Measurements from ENCODE around the gene CST4.
"Not testable (repeated sequence)": the region's sequence is repeated elsewhere in the genome, so short reads cannot be mapped to it uniquely, and the experiment has no call there.

Gene CST4

DNA sequence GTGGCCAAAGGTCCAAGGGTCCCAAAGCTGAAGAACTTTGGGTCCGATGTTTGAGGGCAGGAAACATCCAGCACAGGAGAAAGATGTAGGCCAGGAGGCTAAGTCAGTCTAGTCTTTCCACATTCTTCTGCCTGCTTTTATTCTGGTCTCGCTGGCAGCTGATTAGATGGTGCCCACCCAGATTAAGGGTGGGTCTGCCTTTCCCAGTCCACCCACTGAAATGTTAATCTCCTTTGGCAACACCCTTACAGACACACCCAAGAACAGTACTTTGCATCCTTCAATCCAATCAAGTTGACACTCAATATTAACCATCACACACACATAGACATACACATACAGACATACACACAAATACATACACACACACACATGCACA, 29.2 kb downstream of the CST4 start:
- DNase-seq: not testable (repeated sequence)

DNA sequence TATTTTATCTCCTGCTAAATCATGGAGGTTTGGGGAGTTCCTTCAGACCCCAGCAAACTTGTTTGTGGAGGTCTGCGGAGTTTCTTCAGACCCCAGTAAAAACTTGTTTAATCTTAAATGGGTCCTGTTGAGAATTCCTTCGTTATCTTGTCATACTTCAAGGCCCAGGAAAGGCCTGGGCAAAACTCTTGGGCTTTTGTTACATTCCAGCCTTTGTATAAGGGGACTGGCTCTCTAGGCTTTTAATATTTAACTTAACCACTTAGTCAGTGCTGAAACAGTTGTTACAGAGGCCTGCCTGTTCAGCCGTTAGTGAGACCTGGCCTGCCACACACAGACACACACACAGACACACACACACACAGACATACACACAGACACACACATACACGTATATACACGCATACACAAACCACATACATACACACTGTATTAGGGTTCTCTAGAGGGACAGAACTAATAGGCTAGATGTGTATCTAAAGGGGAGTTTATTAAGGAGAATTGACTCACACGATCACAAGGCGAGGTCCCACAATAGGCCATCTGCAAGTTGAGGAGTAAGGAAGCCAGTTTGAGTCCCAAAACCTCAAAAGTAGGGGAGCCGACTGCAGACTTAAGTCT, 29.7 kb downstream of the CST4 start:
- DNase-seq: no peak

GRCh38 chr20:23658336-23658735, 30.5 kb downstream of the CST4 start:
- DNase-seq: no peak

- DNase-seq: no peak
Observed at GRCh38 chr20:23657202-23657601, 31.6 kb downstream of the CST4 start.

GRCh38 chr20:23656372-23656771, 32.5 kb downstream of the CST4 start:
- no peak for DNase-seq

- DNase-seq: no peak
Observed at GRCh38 chr20:23655491-23656211, 33.2 kb downstream of the CST4 start.

- no peak for DNase-seq
Observed at GRCh38 chr20:23654717-23655116, 34.1 kb downstream of the CST4 start.

DNA sequence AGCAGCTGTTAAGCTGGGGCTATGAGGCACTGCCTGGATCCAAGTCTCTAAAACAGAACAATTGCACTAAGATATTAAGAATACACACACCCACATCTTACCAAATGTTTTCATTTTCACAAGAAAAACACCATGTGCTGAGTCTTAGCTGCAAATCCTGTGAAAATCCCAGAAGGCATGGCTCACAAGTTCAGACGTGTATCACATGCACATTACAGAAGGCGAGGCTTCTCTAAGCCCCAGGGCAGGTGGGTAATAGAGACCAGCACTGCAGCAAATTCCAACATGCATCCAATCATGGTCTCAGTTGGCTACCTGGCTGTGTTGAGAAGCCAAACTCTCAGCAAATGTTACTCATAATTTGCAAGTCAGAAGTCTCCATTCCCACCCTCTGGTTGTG, 34.8 kb downstream of the CST4 start:
- DNase-seq: no peak

- DNase-seq: no peak
Observed at GRCh38 chr20:23653400-23653938, 35.4 kb downstream of the CST4 start.

GRCh38 chr20:23652926-23653325, 35.9 kb downstream of the CST4 start:
- DNase-seq: no peak

- DNase-seq: no peak
Observed at GRCh38 chr20:23652371-23652770, 36.5 kb downstream of the CST4 start.

GRCh38 chr20:23651117-23651516, 37.7 kb downstream of the CST4 start:
- DNase-seq: no peak

DNA sequence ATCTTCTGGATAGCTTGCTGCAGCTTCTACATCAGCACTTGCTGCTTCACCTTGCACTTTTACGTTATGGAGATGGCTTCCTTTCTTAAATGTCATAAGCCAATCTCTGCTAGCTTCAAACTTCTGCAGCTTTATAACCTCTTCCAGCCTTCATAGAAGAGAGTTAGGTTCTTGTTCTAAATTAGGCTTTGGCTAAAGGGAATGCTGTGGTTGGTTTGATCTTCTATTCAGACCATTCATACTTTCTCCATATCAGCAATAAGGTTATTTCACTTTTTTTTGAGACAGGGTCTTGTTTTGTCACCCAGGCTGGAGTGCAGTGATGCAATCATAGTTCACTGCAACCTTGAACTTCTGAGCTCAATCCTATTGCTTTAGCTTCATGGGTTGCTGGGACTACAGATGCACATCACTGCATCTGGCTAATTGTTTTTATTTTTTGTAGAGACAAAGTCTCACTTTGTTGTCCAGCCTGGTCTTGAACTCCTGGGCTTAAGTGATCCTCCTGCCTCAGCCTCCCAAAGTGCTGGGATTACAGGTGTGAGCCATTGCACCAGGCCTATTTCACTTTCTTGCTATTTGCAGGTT, 38.9 kb downstream of the CST4 start:
- no peak for DNase-seq

DNA sequence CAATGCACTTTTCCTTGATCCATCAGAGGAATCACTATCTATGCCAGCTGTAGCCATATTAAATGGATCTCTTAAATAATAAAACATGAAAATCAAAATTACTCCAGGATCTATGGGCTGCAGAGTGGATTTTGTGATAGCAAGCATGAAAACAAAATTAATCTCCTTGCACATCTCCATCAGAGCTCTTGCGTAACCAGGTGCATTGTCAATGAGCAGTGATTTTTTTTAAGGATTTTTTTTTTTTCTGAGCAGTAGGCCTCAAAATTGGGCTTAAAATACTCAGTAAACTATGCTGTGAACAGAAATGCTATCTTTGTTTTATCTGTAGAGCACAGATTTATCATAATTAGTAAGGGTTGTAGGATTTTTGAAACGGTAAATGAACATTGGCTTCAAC, 39.6 kb downstream of the CST4 start:
- DNase-seq: no peak

GRCh38 chr20:23647346-23647745, 41.5 kb downstream of the CST4 start:
- no peak for DNase-seq

DNA sequence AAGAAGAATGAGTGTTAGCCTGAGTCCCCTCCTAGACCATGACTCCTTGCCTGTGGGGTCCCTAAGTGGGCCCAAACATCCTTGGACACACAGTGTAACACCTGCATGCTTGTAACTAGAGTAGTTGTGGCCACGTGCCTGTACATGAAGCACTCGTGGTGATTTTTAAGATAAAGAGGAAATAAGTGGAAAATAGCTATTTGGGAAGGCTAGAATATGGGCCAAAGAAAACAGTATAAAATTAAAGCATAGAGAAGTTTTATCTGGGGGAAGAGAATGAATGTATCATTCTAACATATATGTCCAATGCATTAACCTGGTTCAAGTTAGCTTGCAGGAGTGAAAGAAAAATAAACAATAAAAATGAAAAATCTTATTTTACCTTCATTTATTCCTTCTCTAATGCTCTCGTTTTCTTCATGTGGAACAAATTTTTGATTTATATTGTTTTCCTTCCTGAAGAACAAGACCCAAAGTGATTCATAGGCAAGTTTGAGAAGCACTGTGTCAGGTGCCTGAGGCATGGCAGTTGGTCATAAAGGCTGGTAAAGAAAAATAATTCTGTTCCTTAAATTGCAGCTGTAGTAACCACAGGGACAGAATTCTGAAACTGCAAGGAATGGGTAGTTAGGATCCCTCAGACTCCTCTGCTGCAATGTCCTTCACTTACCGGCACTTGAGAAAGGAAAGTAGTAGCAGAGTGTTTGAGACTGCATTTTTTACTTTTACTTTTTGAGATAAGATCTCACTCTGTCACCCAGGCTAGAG, 42.5 kb downstream of the CST4 start:
- no peak for DNase-seq

DNA sequence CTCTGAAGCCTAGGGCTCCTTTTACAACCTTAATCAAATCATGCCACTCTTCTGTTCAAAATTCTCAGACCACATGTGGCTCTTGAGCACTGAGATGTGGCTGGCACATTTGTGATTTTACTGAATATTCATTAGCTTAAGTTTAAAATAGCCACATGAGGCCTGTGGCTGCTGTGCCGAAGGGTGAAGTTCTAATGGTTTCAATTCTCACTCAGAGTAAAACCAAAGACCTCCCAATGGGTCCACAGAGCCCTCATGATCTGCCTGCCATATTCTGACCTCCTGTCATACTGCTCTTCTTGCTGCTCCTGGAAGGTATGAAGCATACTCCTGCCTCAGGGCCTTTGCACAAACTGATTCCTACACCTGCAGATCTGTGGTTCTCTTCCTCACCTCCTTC, 43.3 kb downstream of the CST4 start:
- no peak for DNase-seq

DNA sequence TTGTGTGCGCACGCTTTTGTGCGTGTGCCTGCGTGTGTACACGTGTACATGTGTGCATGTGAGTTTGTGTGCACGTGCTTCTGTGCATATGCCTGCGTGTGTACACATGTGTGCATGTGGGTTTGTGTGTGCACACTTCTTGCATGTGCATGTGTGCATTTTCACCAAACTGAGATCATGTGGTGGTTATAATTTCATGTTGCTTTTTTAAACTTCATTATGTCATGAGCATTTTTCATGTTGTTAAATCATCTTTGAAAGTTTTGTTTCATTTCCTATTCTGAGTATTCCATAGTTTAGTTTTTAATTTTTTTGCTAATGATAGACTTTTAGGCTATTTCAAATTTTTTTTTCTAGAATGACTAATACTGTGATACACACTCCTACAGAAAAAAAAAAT, 44.7 kb downstream of the CST4 start:
- DNase-seq: no peak

DNA sequence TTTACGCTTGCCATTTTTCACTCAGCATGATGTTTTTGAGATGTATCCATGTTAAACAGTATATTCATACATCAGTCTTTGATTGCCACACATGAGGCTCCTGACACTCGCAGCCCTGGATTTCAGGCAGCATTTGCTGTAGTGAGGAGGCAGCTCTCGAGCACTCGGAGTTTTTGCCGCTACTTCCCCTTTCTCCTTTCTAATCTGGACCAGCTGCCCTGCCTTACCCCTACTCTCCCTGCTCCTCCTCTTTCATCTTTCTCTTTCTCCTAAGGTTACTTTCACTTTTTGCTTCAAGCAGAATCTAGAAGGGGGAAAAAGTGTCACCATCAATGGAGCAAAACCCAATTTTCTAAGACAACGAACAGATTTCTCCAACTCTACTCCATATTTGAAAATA, 45.2 kb downstream of the CST4 start:
- DNase-seq: no peak

- DNase-seq: no peak
Observed at GRCh38 chr20:23641936-23642751, 46.7 kb downstream of the CST4 start.

- no peak for DNase-seq
Observed at GRCh38 chr20:23640671-23641667, 47.9 kb downstream of the CST4 start.

Data from activated naive CD4-positive, alpha-beta T cell treated with Interleukin-2 at 50 U/mL for 16 hours (primary cell).